ENCODE data around the gene FAM236C.
"Not testable (repeated sequence)": the region's sequence is repeated elsewhere in the genome, so short reads cannot be mapped to it uniquely, and the experiment has no call there.

Gene FAM236C

GRCh38 chrX:72942272-72942671 lies 29.9 kb downstream of the FAM236C start:
- H2BK12ac ChIP-seq (ENCODE audit: low read length in 2 of 2); H3K23ac ChIP-seq (ENCODE audit: low read length in 2 of 2); H3K9ac ChIP-seq (ENCODE audit: low read length); H2BK120ac ChIP-seq (ENCODE audit: low read depth, low read length); H3K4me3 ChIP-seq (ENCODE audit: insufficient read depth in 1 of 2, low read depth in 1 of 2, low read length in 2 of 2); H2BK5ac ChIP-seq (ENCODE audit: low read depth, low read length, poor library complexity, severe bottlenecking); H3K4ac ChIP-seq (ENCODE audit: low read depth in 1 of 2, low read length in 2 of 2); DNase-seq; H4K91ac ChIP-seq (ENCODE audit: low read length); H3K4me2 ChIP-seq (ENCODE audit: low read length, poor library complexity, severe bottlenecking); H3K27me3 ChIP-seq (ENCODE audit: control insufficient read depth in 1 of 2, insufficient read depth in 1 of 2, low read length in 2 of 2); H2AK5ac ChIP-seq (ENCODE audit: low read length, severe bottlenecking); H3K4me1 ChIP-seq (ENCODE audit: control insufficient read depth, insufficient read depth, low read depth, low read length); H3K36me3 ChIP-seq (ENCODE audit: control insufficient read depth in 1 of 2, insufficient read depth in 2 of 2, low read depth in 1 of 2, low read length in 2 of 2); H3K14ac ChIP-seq (ENCODE audit: low read length in 2 of 2); H3K79me1 ChIP-seq (replicated peaks; ENCODE audit: low read length, poor library complexity, severe bottlenecking); H4K8ac ChIP-seq (ENCODE audit: low read length); H3K27ac ChIP-seq (ENCODE audit: low read length, poor library complexity, severe bottlenecking); H2BK15ac ChIP-seq (ENCODE audit: low read depth, poor library complexity, severe bottlenecking); H3K18ac ChIP-seq (ENCODE audit: low read depth in 1 of 2, low read length in 2 of 2); H2AFZ ChIP-seq (ENCODE audit: low read depth, low read length); H3K9me3 ChIP-seq (ENCODE audit: control insufficient read depth, low read length): not testable (repeated sequence)
- WGBS: no CpG with 5 or more reads among the region's 6 CpGs

- not testable (repeated sequence) for H4K8ac ChIP-seq (ENCODE audit: low read length); H3K4me3 ChIP-seq (ENCODE audit: insufficient read depth in 1 of 2, low read depth in 1 of 2, low read length in 2 of 2)
Observed at GRCh38 chrX:72943035-72943818, 30.8 kb downstream of the FAM236C start.

GRCh38 chrX:72943819-72944169 lies 31.4 kb downstream of the FAM236C start, which contains the start of gene DMRTC1:
Gene DMRTC1 (minus strand): TSS chrX:72943837. CDS start chrX:72875694, 68,143 bp downstream.
- H2AFZ ChIP-seq (ENCODE audit: low read depth, low read length); H3K9me3 ChIP-seq (ENCODE audit: control insufficient read depth, low read length); H3K27me3 ChIP-seq (ENCODE audit: control insufficient read depth in 1 of 2, insufficient read depth in 1 of 2, low read length in 2 of 2); DNase-seq; H4K91ac ChIP-seq (ENCODE audit: low read length); H2AK5ac ChIP-seq (ENCODE audit: low read length, severe bottlenecking); H3K4me1 ChIP-seq (ENCODE audit: control insufficient read depth, insufficient read depth, low read depth, low read length); H3K14ac ChIP-seq (ENCODE audit: low read length in 2 of 2); H3K36me3 ChIP-seq (ENCODE audit: control insufficient read depth in 1 of 2, insufficient read depth in 2 of 2, low read depth in 1 of 2, low read length in 2 of 2); H3K18ac ChIP-seq (ENCODE audit: low read depth in 1 of 2, low read length in 2 of 2); H4K8ac ChIP-seq (ENCODE audit: low read length); H3K79me1 ChIP-seq (replicated peaks; ENCODE audit: low read length, poor library complexity, severe bottlenecking); H3K4me2 ChIP-seq (ENCODE audit: low read length, poor library complexity, severe bottlenecking); H3K27ac ChIP-seq (ENCODE audit: low read length, poor library complexity, severe bottlenecking); H2BK15ac ChIP-seq (ENCODE audit: low read depth, poor library complexity, severe bottlenecking); H2BK12ac ChIP-seq (ENCODE audit: low read length in 2 of 2); H2BK120ac ChIP-seq (ENCODE audit: low read depth, low read length); H3K23ac ChIP-seq (ENCODE audit: low read length in 2 of 2); H3K4me3 ChIP-seq (ENCODE audit: insufficient read depth in 1 of 2, low read depth in 1 of 2, low read length in 2 of 2); H2BK5ac ChIP-seq (ENCODE audit: low read depth, low read length, poor library complexity, severe bottlenecking); H3K4ac ChIP-seq (ENCODE audit: low read depth in 1 of 2, low read length in 2 of 2); H3K9ac ChIP-seq (ENCODE audit: low read length): not testable (repeated sequence)
- no CpG with 5 or more reads among the region's 15 CpGs for WGBS

More at GRCh38 chrX:72943035-72943818, 30.8 kb downstream of the FAM236C start:
- H3K23ac ChIP-seq (ENCODE audit: low read length in 2 of 2); H3K36me3 ChIP-seq (ENCODE audit: control insufficient read depth in 1 of 2, insufficient read depth in 2 of 2, low read depth in 1 of 2, low read length in 2 of 2); H3K18ac ChIP-seq (ENCODE audit: low read depth in 1 of 2, low read length in 2 of 2); H3K79me1 ChIP-seq (replicated peaks; ENCODE audit: low read length, poor library complexity, severe bottlenecking); H4K91ac ChIP-seq (ENCODE audit: low read length); DNase-seq; H2AFZ ChIP-seq (ENCODE audit: low read depth, low read length); H3K27ac ChIP-seq (ENCODE audit: low read length, poor library complexity, severe bottlenecking); H3K9ac ChIP-seq (ENCODE audit: low read length); H3K4me1 ChIP-seq (ENCODE audit: control insufficient read depth, insufficient read depth, low read depth, low read length); H3K27me3 ChIP-seq (ENCODE audit: control insufficient read depth in 1 of 2, insufficient read depth in 1 of 2, low read length in 2 of 2); H3K4me2 ChIP-seq (ENCODE audit: low read length, poor library complexity, severe bottlenecking); H2BK15ac ChIP-seq (ENCODE audit: low read depth, poor library complexity, severe bottlenecking); H2BK5ac ChIP-seq (ENCODE audit: low read depth, low read length, poor library complexity, severe bottlenecking); H2BK12ac ChIP-seq (ENCODE audit: low read length in 2 of 2); H2AK5ac ChIP-seq (ENCODE audit: low read length, severe bottlenecking); H3K4ac ChIP-seq (ENCODE audit: low read depth in 1 of 2, low read length in 2 of 2); H2BK120ac ChIP-seq (ENCODE audit: low read depth, low read length); H3K14ac ChIP-seq (ENCODE audit: low read length in 2 of 2); H3K9me3 ChIP-seq (ENCODE audit: control insufficient read depth, low read length): not testable (repeated sequence)
- no CpG with 5 or more reads among the region's 44 CpGs for WGBS

- not testable (repeated sequence) for H2BK120ac ChIP-seq (ENCODE audit: low read depth, low read length); H3K18ac ChIP-seq (ENCODE audit: low read depth in 1 of 2, low read length in 2 of 2); H3K4me3 ChIP-seq (ENCODE audit: insufficient read depth in 1 of 2, low read depth in 1 of 2, low read length in 2 of 2); H4K91ac ChIP-seq (ENCODE audit: low read length); H3K9ac ChIP-seq (ENCODE audit: low read length); H2BK5ac ChIP-seq (ENCODE audit: low read depth, low read length, poor library complexity, severe bottlenecking); H2BK15ac ChIP-seq (ENCODE audit: low read depth, poor library complexity, severe bottlenecking); H3K79me1 ChIP-seq (replicated peaks; ENCODE audit: low read length, poor library complexity, severe bottlenecking); H2BK12ac ChIP-seq (ENCODE audit: low read length in 2 of 2); DNase-seq; H2AK5ac ChIP-seq (ENCODE audit: low read length, severe bottlenecking); H3K9me3 ChIP-seq (ENCODE audit: control insufficient read depth, low read length); H2AFZ ChIP-seq (ENCODE audit: low read depth, low read length); H3K4me2 ChIP-seq (ENCODE audit: low read length, poor library complexity, severe bottlenecking); H3K14ac ChIP-seq (ENCODE audit: low read length in 2 of 2); H3K4me1 ChIP-seq (ENCODE audit: control insufficient read depth, insufficient read depth, low read depth, low read length); H3K36me3 ChIP-seq (ENCODE audit: control insufficient read depth in 1 of 2, insufficient read depth in 2 of 2, low read depth in 1 of 2, low read length in 2 of 2); H3K27me3 ChIP-seq (ENCODE audit: control insufficient read depth in 1 of 2, insufficient read depth in 1 of 2, low read length in 2 of 2); H3K4ac ChIP-seq (ENCODE audit: low read depth in 1 of 2, low read length in 2 of 2); H3K23ac ChIP-seq (ENCODE audit: low read length in 2 of 2); H4K8ac ChIP-seq (ENCODE audit: low read length); H3K27ac ChIP-seq (ENCODE audit: low read length, poor library complexity, severe bottlenecking)
- no CpG with 5 or more reads among the region's 9 CpGs for WGBS
Observed at GRCh38 chrX:72959971-72960370, 47.6 kb downstream of the FAM236C start.

All from mesenchymal stem cell (in vitro differentiated cells and primary cell).